Putamen (tissue), 1 donor: Measurements from ENCODE around the gene MCCD1.

Experiments used
- DNase-seq: peaks from one replicate; pipeline ENCODE4 v3.0.0-alpha.2; 2016; ENCODE audit warnings: low spot score

Gene MCCD1

DNA sequence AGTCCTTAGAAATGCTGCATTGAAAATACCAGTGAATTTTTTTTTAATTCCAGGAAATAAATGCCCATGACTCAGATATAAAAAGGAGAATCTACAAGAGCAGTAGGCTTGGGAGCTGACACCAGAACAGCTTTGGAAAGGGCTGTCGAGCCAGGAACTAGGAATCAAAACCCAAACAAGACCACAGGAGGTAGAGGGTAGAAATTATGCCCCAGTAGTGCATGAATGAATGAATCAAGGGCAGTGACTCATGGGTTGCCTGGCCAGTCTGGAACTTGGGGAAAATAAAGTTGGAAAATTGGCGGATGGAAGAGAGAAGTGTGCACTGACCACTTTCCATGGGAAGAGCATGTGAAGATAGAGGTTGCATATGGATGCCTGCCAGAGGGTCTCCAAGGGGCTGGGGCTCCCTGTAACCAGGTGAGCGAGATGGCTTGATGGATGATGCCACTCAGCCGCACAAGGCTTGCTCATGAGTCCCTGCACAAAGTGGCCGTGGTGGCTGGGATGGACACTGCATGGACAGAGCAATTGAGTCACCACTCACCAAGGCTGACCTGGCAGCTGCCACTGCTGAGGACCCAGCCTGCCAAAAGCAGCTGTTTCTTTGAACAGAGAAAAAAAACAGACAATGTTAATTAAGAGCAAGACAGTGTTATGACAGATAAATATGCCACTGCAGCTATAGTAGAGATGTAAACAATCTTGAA is 15.2 kb upstream of the MCCD1 start:
- DNase-seq: no peak

DNA sequence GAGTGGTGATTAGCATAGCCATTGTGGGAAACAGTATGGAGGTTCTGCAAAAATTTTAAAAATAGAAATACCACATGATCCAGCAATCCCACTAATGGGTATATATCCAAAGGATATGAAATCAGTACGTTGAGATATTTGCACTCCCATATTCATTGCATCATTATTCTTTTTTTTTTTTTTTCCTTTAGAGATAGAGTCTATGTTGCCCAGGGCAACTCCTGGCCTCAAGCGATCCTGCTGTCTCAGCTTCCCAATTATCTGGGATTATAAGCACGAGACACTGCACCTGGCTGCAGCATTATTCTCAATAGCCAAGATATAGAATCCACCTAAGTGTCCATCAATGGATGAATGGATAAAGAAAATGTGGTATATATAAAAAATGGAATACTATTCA is 6.9 kb upstream of the MCCD1 start:
- no peak for DNase-seq

DNA sequence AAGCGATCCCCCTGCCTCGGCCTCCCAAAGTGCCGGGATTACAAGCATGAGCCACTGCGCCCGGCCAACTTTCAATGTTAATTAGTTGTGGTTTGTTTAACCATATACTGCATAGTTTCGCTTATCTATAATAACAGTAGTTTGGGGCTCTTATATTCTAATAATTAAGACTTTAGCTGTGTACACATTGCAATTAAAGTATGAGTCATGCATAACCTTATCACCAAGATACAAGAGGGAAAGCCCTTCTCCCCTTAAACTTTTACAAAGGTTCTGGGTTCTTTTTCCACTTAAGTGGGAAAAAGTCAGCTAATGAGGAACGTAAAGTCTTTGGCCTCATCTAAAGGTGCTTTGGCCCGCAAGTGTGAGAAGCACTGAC is 3.2 kb upstream of the MCCD1 start:
- DNase-seq: no peak

DNA sequence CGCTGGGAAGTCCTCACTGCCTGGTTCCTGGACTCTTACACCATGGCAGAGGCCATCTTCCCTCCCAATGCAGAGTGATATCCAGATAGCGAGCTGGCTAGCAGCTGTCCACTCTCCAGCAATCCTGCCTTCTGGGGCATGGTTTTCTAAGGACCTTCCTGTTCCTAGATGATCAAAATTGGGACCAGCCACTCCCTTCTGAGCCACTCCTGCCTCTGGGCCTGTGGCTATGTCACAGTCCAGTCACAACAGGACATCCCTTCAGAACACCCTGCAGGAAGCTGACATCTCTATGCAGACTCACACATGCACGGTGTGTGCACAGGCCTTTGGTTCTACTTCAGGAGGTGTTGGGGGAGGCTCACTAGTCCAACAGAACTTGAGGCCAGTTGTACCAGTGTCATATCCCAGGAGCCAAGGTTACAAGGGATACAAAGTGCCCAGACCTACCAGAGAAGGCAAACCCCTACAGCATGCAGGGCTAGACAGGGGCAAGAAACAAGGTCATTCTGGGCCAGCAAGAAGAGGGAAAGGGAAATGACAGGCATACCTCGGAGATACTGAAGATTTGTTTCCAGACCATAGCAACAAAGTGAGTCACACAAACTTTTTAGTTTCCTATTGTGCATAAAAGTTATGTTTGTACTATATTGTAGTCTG is 2.7 kb upstream of the MCCD1 start:
- no peak for DNase-seq

DNA sequence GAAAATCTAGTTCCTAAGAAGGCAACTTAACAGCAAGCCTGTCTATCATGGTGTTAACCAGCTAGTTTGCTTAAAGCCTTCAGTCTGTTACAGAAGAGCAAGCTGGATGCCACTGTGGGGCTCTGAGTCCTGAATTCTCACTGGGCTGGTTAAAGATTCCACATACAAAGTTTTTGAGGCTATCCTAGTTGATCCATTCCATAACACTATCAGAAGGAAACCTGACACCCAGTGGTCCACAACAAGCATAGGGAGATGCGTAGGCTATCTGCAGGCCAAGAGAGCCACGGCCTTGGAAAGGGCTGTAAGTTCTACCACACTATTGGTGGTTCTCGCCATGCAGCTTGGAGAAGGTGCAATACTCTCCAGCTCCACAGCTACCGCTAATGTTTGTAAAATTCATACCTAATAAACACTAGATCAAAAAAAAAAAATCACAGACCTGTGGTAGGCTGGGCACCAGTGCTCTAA is 420 bp upstream of the MCCD1 start:
- no peak for DNase-seq

DNA sequence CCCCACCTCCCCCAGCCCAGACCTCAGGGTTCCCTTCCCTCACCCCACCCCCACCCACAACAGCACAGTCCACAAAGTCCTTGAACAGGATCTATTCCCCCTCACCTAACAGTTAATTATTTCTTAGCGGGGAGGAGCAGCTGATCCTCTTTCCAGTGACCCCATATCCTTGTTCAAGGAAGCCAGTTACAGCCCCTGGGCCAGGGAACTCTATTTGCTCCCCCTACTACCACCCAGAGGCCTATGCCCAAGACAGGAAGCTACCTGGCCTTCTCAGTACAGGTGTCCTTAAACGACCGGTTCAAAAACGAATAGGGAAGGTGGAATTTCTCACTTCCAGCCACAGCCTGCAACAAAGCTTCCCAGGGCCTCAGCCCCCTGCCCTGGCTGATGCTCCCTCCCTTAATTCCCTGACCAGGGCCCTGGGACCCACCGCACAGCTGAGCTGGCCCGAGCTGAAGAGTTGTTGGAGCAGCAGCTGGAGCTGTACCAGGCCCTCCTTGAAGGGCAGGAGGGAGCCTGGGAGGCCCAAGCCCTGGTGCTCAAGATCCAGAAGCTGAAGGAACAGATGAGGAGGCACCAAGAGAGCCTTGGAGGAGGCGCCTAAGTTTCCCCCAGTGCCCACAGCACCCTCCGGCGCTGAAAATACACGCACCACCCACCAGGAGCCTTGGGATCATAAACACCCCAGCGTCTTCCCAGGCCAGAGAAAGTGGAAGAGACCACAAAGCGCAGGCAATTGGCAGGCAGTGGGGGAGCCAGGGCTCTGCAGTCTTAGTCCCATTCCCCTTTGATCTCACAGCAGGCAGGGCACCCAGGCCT is 778 bp downstream of the MCCD1 start:
- DNase-seq: no peak

DNA sequence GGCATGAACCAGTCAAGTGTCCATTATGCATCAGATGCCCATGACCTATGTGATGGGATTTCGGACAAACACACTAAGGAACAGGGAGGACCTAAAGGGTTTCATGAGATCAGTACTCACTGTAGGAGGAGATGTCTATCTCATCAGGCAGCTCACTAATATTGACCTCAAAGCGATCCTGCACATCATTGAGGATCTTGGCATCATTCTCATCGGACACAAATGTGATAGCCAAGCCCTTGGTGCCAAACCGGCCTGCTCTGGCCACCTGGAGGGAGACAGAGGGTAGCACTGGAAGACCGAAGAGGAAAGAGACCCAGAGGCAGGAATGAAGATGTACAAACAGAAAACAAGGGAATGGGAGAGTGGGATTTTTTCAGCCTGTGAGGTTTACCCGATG is 1.9 kb downstream of the MCCD1 start:
- no peak for DNase-seq

DNA sequence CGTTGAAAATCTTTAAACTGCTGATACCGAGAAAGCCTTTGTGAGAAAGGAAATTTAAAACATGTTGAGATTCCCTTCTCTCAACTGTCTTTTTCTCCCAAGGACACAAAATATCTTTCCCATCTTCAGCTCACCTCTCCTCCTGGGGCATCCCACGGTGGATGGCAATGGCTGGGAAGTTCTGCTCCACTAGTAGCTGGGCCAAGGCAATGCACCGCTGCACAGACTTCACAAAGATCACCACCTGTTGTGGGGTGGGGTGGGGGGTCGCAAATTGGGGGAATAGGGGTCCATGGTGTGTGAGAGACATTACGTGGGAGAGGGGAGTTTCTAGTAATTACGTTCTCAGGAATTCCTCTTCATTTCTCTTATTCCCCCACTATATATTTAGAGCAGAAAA is 2.4 kb downstream of the MCCD1 start:
- no peak for DNase-seq

DNA sequence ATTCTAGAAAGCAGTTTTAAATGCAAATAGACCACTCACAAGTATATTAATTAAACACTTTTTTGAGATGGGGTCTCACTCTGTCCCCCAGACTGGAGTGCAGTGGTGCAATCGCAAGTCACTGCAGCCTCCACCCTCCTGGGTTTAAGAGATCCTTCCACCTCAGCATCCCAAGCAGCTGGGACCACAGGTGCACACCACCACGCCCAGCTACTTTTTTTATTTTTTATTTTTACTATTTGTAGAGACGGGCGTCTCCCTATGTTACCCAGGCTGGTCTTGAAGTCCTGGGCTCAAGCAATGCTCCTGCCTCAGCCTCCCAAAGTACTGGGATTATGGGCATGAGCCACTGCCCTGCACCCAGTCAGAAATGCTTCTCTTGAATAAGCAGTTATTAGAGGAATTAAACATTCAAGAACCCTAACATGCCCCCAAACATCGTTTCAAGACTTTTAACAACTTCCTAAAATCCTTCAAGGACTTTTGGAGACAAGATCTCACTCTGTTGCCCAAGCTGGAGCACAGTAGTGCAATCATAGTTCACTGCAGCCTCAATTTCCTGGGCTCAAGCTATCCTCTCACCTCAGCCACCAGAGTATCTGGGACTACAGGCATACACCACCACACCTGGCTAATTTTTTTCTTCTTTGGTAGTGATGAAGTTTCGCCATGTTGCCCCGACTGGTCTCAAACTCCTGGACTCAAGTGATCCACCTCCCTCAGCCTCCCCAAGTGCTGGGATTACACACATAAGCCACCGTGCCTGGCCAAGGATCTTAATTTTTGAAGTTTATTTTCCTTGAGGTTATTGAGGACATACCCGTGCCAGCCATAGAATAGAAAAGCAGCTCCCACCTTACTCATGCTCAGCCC is 3.2 kb downstream of the MCCD1 start:
- no peak for DNase-seq

DNA sequence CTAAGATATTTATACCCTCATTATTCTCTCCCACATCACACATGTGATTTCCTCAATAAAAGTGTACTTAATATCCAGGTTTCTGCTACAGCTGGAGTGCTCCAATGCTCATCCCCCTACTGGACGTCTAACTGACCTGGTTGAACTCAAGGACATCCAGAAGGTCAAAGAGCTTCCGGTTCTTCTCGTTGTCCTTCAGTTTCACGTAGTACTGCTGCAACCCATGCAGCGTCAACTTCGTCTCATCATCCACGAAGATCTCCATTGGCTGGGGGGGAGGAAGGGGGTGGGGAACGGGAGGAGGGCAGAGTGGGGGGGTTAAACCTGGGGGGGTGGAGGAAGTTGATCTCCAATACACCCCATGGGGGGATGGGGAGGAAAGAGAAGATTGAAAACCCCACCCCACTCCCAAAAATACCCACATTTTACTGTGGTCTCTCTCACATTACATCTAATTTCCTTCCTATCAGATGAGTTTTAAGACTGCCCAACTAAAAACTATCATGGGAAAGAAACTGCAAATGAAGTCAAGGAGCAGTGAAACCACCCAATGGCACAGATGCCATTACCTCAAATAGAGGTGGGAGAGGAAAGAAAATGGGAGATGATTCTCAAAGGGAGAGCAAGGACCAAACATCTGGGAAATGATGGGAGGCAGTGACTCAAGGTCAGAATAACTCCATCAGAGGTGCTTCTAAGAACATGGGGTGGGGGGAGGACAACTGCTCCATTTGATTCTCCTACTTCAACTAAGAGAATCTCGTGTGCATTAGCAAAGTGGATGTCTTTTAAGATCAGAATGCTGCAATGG is 4.1 kb downstream of the MCCD1 start:
- DNase-seq: no peak

DNA sequence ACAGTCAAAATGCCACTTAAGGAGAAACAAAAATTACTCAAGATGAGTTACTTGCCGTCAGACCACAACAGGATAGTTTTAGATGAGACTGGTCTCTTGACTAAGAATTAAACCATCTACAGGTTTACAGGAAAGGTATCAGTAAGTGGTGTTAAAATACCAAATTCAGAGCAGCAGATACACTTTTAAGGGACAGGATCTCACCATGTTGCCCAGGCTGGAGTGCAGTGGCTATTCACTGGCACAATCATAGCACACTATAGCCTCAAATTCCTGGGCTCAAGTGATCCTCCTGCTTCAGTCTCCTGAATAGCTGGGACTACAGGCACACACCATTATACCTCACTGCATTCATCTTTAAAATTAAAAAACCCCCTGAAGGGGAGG is 4.7 kb downstream of the MCCD1 start:
- DNase-seq: no peak

DNA sequence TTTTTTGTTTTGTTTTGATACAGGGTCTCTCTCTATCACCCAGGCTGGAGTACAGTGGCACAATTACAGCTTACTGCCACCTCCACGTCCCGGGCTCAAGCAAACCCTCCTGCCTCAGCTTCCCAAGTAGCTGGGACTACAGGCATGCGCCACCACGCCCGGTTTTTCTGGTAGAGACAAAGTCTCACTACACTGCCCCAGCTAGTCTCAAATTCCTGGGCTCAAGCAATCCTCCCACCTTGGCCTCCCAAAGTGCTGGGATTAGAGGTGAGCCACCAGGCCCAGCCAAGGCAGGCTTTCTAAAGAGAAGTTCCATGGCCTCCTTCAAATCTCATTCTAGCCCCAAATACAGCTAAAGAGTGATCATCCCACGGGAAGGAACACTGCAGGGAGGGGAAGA is 5.2 kb downstream of the MCCD1 start:
- no peak for DNase-seq

DNA sequence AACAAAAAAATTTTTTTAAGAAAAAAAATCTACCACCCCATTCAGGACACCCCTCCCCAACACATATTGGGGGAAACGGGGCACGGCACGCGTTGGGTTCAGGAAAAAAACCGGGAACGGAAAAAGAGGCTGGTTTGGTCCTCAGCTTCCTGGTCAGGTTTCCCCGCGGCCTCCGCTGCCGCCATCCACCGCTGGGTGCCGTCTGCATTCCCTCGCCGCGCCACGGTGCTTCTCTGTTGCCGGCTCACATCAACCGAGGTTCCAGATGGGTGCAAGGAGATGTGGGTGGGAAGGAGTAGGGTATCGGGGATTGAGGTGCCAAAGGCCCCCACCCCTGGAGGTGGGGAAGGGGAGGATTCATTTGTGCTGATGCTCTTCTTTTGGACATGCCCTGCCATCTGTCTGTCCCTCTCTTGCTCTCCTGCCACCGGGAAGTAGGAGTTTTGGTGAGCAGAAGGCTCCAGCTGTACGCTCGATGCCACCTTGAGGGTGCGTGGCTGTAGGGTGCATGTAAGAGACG is 5.8 kb downstream of the MCCD1 start:
- no peak for DNase-seq

DNA sequence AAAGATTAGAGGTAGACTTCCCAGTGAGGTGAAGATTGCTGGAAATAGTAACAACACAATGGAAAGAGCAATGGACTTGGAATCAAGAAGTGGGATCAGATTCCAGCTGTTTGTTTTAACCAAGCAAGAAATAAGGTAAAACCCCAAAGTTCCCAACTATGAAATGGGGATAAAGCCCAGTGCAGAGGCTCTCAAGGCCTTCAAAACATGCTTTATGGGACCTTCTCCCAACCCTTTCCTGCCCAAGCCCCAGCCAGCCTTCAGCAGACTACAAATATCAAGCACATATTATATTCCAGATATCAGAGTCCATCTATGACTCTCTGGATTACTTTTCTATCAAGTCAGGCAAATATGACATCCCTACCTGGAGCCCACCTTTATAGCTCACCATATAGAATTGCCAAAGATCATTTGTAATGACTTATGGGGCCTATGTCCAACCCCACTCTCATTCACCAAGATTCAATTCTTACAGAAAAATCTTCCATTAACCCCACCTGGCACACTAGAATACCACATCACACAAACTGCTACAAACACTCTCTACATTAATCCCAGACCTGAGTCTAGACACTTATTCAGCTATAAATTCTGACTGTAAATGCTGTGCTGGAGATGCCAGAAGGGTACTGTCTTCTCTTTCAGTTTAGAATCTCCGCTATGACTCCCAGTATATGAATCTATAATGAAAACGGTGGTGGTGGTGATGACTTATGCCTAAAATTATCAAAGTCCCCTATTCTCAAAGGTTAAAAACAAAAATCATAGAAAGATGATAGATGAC is 7.0 kb downstream of the MCCD1 start:
- DNase-seq: no peak

DNA sequence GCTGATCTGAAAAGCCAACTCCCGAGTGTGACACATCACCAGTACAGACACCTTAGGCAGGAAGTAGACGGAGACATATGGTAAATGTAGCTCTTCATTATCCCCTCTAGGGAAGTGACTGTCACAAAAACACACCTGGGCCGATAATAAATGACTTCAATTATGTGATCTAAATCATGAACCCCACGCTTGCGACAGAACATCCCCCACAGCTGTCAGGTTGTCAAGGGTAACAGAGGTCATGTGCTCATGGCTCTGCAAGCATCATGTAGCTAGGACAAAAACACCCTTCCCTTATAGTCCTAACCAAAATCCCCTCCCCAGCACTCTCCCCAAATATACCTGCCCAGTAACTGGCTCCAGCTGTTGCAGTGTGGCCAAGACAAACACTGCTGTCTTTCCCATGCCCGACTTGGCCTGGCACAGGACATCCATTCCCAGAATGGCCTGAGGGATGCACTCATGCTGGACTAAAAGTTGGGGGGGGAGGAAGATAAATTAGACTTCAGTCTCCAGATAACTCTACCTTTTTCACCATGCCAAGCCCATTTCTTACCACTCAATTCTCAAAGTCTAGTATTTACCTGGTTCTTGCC is 10.1 kb downstream of the MCCD1 start:
- peak; percentile 56 for DNase-seq

DNA sequence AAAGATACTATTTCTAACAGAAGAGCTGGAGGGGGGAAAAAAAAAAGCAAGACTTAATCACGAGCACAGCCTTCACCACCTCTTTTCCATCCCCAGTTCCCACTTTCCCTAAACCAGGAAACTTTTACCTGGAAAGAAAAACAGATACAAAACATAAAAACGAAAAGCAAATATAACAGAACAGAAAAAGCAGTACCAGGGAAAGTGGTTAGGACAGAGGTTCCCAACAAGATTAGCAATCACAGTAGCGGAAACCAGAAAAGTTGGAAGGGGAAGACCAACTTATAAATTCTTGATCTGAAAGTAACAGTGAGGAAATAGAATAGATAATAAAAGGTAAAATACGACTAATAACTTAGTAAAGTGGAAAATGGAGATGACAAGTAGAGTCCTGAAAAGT is 11.9 kb downstream of the MCCD1 start:
- DNase-seq: no peak

DNA sequence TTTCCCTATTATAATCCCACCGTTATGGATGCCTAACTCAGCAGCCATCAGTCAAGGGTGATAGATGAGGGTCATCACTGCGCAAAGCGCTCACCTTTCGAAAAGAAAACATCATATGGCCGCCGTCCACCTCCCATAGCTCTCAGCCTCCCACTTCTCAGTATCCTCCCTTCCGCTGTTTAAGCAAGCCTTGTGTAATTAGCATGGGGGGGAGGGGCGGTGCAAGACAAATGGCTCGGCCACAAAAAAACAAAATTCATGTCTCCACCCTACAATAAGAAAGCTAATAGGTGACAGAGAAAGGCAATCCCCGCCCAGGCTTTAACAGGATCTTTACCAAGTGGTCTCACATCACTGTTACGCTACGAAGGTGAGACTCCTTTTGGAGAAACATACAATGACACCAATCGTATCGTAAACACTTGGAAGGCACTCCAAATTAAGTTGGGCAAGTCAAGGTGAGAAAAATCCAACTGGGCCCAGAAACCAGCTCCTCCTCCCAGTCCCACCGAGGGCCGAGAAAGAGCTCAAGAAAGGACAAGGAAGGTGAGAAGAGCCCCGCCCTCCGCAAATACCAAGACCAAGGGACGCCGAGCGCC is 12.4 kb downstream of the MCCD1 start:
- no peak for DNase-seq

DNA sequence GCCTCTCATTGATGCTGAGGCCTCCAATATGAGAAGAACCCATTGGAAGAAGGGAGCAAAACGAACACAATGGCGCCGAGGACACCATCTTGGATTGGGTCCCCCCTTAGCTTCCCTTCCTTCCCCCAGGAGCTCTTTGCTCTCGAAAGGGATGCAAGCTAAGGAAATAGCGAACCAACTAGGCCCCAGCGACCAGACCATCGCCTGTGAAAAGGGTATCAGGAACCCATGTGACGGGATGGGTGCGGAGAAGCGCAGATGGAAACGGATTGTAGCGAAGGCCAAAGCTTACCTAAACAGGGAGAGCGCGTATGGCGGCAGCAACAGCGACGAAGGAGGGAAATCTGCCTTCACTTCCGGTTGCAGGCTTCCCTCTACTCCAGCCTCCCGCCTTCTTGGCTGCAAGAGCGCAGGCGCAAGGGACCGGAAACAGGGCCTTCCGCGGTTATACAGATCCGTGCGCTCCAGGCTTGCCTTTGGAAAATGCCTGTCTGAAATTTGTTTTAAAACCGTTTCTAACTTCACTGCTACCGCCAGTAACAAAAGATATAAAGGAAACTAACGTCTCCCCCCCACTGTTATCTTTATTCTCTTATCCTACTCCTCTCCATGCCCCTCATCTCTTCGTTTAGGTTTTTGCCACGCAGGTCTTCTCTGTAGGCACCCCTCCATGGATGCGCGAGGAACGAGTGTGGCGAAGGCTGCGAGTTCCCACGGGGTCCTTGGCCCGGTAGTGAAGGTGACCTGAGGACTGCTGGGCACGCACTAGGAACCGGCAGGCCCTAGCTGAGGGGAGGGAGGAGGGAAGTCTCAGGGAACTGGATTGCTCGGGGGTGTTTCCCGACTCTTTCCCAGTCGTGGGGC is 13.1 kb downstream of the MCCD1 start, which contains the start of gene DDX39B:
DDX39B (minus strand) TSS at position 346 of the 864 bp plus-strand sequence. CDS start 1,471 bp downstream, outside the sequence.
- peak; percentile 98 for DNase-seq
